Activated T-cell treated with anti-CD3 and anti-CD28 coated beads, Interleukin-2, amount 50 U/mL, for 4 hours (primary cell): Measurements from ENCODE around the gene RHOF. TPM values are rescaled to one million over a fixed set of nuclear protein-coding genes. Genes with fewer than 3 reads are reported as not detected.

ENCODE experiments used
- ATAC-seq, 2 donors: fragments of 200-7000 bp; cut with Tn5 transposase; one replicate each; pipeline ENCODE4 v1.10.0; 2021
- DNase-seq: peaks from one replicate; pipeline ENCODE4 v3.0.0-alpha.2; 2020
- H3K27me3 Mint-ChIP-seq: one replicate; pipeline ENCODE4 v1.8.0; 2021; ENCODE audit warnings: low read depth, mixed read lengths
- H3K36me3 Mint-ChIP-seq: one replicate; pipeline ENCODE4 v1.8.0; 2022; ENCODE audit warnings: mixed read lengths; ENCODE audit not compliant: insufficient read depth
- H3K4me1 Mint-ChIP-seq: one replicate; pipeline ENCODE4 v1.8.0; 2021; ENCODE audit warnings: low read depth, mixed read lengths
- H3K4me3 Mint-ChIP-seq: one replicate; pipeline ENCODE4 v1.8.0; 2021; ENCODE audit warnings: mild to moderate bottlenecking, moderate library complexity, mixed read lengths
- H3K9me3 Mint-ChIP-seq: one replicate; pipeline ENCODE4 v1.8.0; 2021; ENCODE audit warnings: mixed read lengths
- total RNA-seq, 3 donors: library from RNA; stranded (reverse); gene quantifications; one replicate each; pipeline ENCODE4 v1.2.1, GENCODE V29; 2021

The RHOF gene
- total RNA-seq, 3 donors from 2014 or later, result 80.7 to 94.6 (median 85.8) TPM

DNA sequence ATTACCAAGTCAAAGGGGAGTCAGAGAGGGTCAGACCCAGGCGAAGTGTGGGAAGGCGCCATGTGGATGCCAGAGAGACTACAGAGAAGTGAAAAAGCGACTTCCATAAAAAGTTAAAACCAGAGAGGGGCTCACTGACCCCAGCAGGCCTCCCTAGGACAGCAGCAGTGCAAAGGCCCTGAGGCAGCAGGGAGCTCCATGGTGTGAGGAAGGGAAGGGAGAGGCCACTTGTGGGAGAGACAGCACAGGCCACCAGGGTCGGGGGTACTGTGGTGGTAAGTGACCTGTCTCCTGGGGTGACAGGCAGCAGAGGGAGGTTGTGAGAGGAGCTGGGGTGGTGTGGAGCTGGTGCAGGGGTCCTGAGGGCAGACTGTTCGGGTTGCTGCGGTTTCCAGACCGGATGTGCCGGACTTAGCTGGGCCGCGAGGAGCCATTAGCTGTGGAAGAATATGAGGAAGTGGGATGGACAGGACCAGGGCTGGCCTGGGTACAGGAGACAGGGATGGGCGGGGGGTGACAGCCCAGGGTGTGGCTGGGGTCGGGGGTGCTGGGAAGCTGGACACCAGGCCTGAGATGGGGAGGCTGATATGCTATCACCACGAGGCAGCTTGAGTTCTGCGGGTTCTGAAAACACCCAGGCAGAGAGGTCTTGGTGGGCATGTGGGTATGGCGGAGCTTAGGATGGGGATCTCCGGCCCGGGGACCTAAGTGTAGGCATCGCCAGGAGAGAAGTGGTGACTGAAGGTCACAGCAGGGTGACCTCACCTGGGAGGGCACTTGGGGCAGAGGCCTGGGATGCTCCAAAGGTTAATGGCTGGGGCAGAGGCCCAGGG lies 33.0 kb upstream of the RHOF start:
- no peak overlapping the region for H3K4me3 Mint-ChIP-seq
- ATAC-seq (no peak), DNase-seq (no peak)
- no peaks in the 10 kb centered on the region for H3K27me3 Mint-ChIP-seq
- no peaks in the 10 kb centered on the region for H3K4me1 Mint-ChIP-seq
- peaks cover 33% of the 10 kb centered on the region for H3K36me3 Mint-ChIP-seq
- H3K9me3 Mint-ChIP-seq, result no peaks in the 10 kb centered on the region

DNA sequence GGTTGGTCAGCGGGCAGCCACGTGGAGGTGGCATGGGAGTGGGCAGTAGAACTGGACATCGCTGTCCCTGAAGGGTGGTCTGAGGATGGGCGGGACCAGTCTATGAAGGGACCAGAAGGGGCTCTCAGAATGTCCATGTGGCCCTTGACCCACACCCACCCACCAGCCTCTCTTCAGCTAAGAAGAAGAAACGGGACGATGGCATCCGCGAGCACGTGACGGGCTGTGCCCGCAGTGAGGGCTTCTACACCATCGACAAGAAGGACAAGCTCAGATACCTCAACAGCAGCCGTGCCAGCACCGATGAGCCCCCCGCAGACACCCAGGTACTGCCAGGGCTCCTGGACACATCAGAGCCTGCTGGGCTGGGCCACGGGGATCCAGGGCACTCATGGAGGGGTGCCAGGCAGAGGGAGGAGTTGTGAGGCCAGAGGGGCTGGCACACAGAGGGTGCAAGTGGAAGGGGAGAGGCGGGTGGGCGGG lies 31.6 kb upstream of the RHOF start:
- ATAC-seq (no peak), DNase-seq (no peak)
- Mint-ChIP-seq H3K4me1 (no peaks in the 10 kb centered on the region), H3K36me3 (peaks cover 28% of the 10 kb centered on the region), H3K9me3 (no peaks in the 10 kb centered on the region), H3K4me3 (no peak overlapping the region), H3K27me3 (no peaks in the 10 kb centered on the region)

DNA sequence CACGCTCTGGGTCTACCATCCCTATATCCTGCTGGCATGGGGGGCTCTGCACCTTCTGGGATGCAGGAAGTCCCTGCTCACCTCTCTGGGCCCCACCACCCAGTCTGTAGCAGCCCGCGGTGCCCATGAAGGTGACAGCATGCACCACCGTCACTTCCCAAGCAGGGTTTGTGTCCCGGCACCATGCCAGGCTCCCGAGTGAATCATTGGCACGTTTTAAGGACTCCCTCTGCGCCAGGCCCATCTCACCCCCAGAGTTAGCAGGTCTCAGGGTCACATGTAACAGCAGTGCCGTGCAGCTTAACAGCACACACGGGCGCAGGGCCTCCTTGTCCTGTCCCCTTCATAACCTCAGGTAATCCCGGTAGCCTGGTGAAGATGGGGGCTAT lies 30.2 kb upstream of the RHOF start:
- ATAC-seq (no peak), DNase-seq (no peak)
- H3K27me3 Mint-ChIP-seq, result no peaks in the 10 kb centered on the region
- no peaks in the 10 kb centered on the region for H3K9me3 Mint-ChIP-seq
- peaks cover 24% of the 10 kb centered on the region for H3K36me3 Mint-ChIP-seq
- H3K4me3 Mint-ChIP-seq, result no peak overlapping the region
- no peaks in the 10 kb centered on the region for H3K4me1 Mint-ChIP-seq

DNA sequence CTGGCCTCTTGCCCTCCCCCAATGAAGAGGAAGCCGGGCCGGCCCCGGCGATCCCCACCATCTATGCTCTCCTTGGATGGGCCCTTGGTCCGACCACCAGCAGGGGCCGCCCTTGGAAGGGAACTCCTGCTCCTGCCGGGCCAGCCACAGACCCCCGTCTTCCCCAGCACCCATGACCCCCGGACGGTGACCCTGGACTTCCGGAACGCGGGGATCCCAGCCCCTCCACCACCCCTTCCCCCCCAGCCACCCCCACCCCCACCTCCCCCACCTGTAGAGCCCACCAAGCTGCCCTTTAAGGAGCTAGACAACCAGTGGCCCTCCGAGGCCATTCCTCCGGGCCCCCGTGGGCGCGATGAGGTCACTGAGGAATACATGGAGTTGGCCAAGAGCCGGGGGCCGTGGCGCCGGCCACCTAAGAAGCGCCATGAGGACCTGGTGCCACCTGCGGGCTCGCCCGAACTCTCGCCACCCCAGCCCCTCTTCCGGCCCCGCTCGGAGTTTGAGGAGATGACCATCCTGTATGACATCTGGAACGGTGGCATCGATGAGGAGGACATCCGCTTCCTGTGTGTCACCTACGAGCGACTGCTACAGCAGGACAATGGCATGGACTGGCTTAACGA lies 29.7 kb upstream of the RHOF start:
- DNase-seq (no peak), ATAC-seq (no peak)
- peaks cover 19% of the 10 kb centered on the region for H3K36me3 Mint-ChIP-seq
- H3K4me3 Mint-ChIP-seq, result no peak overlapping the region
- no peaks in the 10 kb centered on the region for H3K27me3 Mint-ChIP-seq
- no peaks in the 10 kb centered on the region for H3K4me1 Mint-ChIP-seq
- H3K9me3 Mint-ChIP-seq, result no peaks in the 10 kb centered on the region

DNA sequence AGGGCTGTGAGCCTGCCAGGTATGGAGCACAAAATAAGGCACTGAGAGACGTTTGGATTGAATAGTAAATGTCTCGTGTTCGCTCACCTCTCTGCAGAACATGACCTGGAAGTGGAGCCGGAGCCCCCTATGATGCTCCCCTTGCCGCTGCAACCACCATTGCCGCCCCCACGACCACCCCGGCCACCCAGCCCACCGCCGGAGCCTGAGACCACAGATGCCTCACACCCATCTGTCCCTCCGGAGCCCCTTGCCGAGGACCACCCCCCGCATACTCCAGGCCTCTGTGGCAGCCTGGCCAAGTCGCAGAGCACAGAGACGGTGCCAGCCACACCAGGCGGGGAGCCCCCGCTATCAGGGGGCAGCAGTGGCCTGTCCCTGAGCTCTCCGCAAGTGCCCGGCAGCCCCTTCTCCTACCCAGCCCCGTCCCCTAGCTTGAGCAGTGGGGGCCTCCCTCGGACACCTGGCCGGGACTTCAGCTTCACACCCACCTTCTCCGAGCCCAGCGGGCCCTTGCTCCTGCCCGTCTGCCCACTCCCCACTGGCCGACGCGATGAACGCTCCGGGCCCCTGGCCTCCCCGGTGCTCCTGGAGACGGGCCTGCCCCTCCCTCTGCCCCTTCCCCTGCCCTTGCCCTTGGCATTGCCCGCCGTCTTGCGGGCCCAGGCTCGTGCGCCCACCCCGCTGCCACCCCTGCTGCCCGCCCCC lies 29.1 kb upstream of the RHOF start:
- DNase-seq (no peak), ATAC-seq (no peak)
- no peaks in the 10 kb centered on the region for H3K27me3 Mint-ChIP-seq
- H3K36me3 Mint-ChIP-seq, result peaks cover 21% of the 10 kb centered on the region
- no peak overlapping the region for H3K4me3 Mint-ChIP-seq
- H3K4me1 Mint-ChIP-seq, result no peaks in the 10 kb centered on the region
- no peaks in the 10 kb centered on the region for H3K9me3 Mint-ChIP-seq

DNA sequence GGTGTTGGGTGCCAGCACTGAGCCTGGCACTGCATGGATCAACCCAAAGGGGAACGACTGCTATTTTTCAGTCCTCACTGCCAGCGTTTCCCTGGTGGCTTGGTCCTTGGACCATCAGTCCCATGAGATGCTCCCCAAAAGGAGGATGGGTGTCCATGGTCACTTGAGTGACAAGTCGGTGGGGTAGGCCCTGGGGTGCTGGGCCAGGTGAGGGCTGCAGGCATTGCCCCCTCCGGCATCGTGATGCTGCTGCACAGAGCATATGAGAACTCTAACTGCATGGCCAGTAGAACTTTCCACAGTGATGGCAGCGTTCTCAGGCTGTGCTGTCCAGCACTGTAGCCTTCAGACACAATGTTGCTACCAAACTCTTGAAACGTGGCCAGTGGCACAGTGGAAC lies 26.6 kb upstream of the RHOF start:
- H3K9me3 Mint-ChIP-seq, result no peaks in the 10 kb centered on the region
- no peak overlapping the region for H3K4me3 Mint-ChIP-seq
- H3K27me3 Mint-ChIP-seq, result no peaks in the 10 kb centered on the region
- H3K4me1 Mint-ChIP-seq, result no peaks in the 10 kb centered on the region
- DNase-seq, result no peak
- peaks cover 18% of the 10 kb centered on the region for H3K36me3 Mint-ChIP-seq
- no peak for ATAC-seq

DNA sequence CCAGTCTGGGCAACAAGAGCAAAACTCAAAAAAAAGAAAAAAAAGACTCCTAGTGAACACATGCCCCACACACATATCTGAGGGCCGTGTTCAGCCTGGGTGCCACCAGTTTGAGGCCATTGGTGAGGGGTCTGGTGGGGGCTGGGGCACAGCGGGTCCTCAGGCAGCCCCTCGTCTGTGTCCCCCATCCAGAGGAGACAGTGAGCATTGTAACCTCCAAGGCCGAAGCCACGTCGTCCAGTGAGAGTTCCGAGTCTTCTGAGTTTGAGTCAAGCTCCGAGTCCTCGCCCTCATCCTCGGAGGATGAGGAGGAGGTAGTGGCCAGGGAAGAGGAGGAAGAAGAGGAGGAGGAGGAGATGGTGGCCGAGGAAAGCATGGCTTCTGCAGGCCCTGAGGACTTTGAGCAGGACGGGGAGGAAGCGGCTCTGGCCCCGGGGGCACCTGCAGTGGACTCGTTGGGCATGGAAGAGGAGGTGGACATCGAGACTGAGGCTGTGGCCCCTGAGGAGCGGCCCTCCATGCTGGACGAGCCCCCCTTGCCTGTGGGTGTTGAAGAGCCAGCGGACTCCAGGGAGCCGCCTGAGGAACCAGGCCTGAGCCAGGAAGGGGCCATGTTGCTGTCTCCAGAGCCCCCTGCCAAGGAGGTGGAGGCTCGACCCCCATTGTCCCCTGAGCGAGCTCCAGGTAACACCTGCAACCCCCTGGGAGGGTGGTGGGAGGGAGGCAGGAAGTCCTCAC lies 25.9 kb upstream of the RHOF start:
- ATAC-seq, result no peak

DNA sequence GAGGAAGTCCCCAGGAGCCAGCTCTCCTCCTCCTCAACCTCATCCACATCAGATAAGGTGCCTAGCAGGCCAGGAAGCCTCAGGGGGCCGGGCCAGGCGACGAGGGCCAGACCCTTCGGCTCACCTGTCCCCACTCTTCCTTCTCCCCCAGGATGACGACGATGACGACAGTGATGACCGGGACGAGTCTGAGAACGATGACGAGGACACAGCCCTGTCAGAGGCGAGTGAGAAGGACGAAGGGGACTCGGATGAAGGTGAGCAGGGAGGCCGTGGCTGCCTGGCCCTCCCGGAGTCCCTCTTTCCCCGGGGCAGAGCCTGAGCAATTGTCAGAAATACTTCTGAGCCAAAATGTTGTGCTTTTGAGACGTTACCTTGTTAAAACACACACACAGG lies 24.2 kb upstream of the RHOF start:
- DNase-seq, result no peak
- ATAC-seq, result no peak
- no peaks in the 10 kb centered on the region for H3K27me3 Mint-ChIP-seq
- H3K9me3 Mint-ChIP-seq, result no peaks in the 10 kb centered on the region
- H3K4me3 Mint-ChIP-seq, result no peak overlapping the region
- H3K4me1 Mint-ChIP-seq, result peaks cover 12% of the 10 kb centered on the region
- peaks cover 19% of the 10 kb centered on the region for H3K36me3 Mint-ChIP-seq

More for the DNA sequence above, 25.9 kb upstream of the RHOF start:
- H3K4me3 Mint-ChIP-seq, result no peak overlapping the region
- H3K9me3 Mint-ChIP-seq, result no peaks in the 10 kb centered on the region
- no peaks in the 10 kb centered on the region for H3K4me1 Mint-ChIP-seq
- H3K36me3 Mint-ChIP-seq, result peaks cover 19% of the 10 kb centered on the region
- DNase-seq, result no peak
- no peaks in the 10 kb centered on the region for H3K27me3 Mint-ChIP-seq

DNA sequence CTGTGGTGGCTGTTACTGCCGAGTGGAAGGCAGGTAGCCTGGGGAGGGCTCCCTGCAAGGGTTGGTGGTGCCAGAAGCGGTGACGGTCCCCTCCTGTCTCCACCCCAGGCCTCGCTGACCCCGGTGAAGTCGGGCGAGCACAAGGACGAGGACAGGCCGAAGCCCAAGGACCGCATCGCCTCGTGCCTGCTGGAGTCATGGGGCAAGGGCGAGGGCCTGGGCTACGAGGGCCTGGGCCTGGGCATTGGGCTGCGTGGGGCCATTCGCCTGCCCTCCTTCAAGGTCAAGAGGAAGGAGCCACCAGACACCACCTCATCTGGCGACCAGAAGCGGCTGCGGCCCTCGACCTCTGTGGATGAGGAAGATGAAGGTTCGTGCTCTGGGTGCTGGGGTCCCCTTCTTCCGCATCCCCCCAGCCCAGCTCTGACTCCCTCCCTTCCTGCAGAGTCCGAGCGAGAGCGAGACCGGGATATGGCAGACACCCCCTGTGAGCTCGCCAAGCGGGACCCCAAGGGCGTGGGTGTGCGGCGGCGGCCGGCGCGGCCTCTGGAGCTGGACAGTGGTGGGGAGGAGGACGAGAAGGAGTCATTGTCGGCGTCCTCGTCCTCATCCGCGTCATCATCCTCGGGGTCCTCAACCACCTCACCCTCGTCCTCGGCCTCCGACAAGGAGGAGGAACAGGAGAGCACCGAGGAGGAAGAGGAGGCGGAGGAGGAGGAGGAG lies 23.6 kb upstream of the RHOF start:
- peaks cover 19% of the 10 kb centered on the region for H3K36me3 Mint-ChIP-seq
- ATAC-seq (no peak), DNase-seq (no peak)
- H3K4me3 Mint-ChIP-seq, result no peak overlapping the region
- no peaks in the 10 kb centered on the region for H3K27me3 Mint-ChIP-seq
- H3K4me1 Mint-ChIP-seq, result peaks cover 16% of the 10 kb centered on the region
- H3K9me3 Mint-ChIP-seq, result no peaks in the 10 kb centered on the region

DNA sequence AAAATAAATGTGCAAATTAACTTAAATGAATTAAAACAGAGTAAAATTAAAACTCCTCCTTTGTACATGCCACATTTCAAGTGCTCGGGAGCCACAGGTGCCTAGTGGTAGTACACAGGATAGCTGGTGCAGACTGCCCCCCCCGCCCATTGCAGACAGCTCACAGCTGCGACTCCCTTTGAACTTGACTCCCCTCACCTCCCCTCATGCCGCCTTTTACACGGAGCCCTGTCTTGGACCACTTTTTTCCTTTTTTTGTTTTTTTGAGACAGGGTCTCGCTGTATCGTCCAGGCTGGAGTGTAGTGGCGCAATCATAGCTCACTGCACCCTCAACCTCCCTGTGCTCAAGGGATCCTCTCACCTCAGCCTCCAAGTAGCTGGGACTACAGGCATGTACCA lies 21.8 kb upstream of the RHOF start:
- H3K9me3 Mint-ChIP-seq, result no peaks in the 10 kb centered on the region

DNA sequence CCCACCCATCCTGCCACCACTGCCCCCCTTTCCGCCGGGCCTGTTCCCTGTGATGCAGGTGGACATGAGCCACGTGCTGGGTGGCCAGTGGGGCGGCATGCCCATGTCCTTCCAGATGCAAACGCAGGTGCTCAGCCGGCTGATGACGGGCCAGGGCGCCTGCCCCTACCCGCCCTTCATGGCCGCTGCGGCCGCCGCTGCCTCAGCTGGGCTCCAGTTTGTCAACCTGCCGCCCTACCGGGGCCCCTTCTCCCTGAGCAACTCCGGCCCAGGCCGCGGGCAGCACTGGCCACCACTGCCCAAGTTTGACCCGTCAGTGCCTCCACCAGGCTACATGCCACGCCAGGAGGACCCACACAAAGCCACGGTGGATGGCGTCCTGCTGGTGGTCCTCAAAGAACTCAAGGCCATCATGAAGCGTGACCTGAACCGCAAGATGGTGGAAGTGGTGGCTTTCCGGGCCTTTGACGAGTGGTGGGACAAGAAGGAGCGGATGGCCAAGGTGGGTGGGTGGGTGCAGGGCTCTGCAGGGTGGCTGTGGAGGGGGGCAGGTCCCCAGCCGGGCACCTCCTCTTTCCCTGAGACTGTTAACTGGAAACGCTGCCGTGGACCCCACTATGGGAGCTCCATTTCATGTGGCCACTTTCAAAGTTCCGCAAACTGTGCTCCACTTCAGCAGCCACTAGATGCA lies 21.1 kb upstream of the RHOF start:
- Mint-ChIP-seq H3K4me1 (peaks cover 29% of the 10 kb centered on the region), H3K9me3 (no peaks in the 10 kb centered on the region), H3K4me3 (no peak overlapping the region), H3K36me3 (peaks cover 25% of the 10 kb centered on the region), H3K27me3 (no peaks in the 10 kb centered on the region)
- DNase-seq, result no peak
- ATAC-seq, result no peak

More for the DNA sequence above, 21.8 kb upstream of the RHOF start:
- DNase-seq, result no peak
- Mint-ChIP-seq H3K4me1 (peaks cover 27% of the 10 kb centered on the region), H3K4me3 (no peak overlapping the region), H3K36me3 (peaks cover 24% of the 10 kb centered on the region), H3K27me3 (no peaks in the 10 kb centered on the region)
- ATAC-seq, result no peak

DNA sequence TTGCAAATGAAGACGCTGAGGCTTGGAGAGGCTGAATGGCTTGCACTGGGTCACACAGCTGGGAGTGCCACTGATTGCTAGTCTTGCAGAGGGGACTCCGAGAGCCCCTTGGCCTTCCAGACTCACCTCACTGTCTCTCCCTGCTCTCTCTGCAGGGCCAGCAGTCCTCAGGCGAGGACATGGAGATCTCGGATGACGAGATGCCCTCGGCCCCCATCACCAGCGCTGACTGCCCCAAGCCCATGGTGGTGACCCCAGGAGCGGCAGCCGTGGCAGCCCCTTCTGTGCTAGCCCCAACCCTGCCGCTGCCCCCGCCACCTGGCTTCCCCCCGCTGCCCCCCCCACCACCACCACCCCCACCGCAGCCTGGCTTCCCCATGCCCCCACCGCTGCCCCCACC lies 20.5 kb upstream of the RHOF start:
- no peak overlapping the region for H3K4me3 Mint-ChIP-seq
- peaks cover 26% of the 10 kb centered on the region for H3K36me3 Mint-ChIP-seq
- no peaks in the 10 kb centered on the region for H3K27me3 Mint-ChIP-seq
- H3K9me3 Mint-ChIP-seq, result no peaks in the 10 kb centered on the region
- no peak for ATAC-seq
- DNase-seq, result no peak
- peaks cover 32% of the 10 kb centered on the region for H3K4me1 Mint-ChIP-seq
